Measurements from ENCODE around the gene TRAPPC5.
A peak's percentile ranks its signal among the peaks of the same experiment; 100 is the strongest.

The TRAPPC5 gene

DNA sequence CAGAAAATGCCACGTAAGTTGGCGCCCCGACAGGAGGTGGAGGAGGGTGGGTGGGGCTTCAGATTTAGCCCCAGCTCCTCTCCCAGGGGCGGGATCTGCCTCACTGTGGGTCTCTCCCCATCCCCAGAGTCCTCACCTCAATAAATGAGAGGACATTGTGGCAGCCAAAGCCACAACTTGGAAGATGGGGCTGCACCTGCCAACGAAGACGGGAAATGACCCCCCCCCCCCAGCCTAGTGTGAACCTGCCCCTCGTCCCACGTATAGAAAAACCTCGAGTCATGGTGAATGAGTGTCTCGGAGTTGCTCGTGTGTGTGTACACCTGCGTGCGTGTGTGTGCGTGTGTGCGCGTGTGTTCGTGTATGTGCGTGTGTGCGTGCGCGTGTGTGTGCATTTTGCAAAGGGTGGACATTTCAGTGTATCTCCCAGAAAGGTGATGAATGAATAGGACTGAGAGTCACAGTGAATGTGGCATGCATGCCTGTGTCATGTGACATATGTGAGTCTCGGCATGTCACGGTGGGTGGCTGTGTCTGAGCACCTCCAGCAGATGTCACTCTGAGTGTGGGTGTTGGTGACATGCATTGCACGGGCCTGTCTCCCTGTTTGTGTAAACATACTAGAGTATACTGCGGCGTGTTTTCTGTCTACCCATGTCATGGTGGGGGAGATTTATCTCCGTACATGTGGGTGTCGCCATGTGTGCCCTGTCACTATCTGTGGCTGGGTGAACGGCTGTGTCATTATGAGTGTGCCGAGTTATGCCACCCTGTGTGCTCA is 1.5 kb upstream of the TRAPPC5 start:
- Mint-ChIP-seq H3K36me3 (no peaks in the 10 kb centered on the region), H3K27ac (peak overlapping the region; percentile 85), H3K27me3 (peaks cover 8% of the 10 kb centered on the region), H3K9me3 (ENCODE audit: low read depth) (no peaks in the 10 kb centered on the region), H3K4me1 (ENCODE audit: low read depth) (peaks cover 50% of the 10 kb centered on the region), H3K4me3 (peak overlapping the region; percentile 90)

DNA sequence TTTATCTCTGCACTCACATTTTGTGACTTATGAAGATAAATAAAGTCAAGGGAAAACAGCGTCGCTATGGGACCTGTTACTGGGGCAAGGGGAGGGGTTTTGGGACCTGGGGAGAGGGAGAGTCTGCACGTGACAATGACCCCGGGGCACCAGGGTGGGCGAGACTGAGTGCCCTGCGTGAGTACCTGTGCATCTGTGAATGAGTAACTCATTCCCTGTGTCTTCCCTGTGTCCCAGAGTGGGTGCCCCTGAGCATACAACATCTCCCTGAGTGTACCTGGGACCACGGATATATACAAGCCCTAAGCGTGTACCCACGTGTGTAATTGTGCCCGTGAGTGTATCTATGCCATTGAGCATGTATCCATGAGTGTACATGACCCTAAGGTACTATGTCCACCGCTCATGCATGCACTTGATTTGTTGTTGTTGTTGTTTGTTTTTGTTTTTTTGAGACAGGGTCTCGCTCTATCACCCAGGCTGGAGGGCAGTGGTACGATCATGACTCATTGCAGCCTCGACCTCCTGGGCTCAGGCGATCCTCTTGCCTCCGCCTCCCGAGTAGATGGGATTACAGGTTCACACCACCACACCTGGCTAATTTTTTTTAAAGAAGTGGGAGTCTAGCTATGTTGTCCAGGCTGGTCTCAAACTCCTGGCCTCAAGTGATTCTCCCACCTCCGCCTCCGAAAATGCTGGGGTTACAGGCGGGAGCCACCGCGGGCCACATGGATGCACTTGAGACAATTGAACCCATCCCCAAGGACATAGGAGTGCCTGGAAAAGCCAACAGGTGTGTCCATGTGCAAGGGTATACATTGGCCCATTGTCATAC is 645 bp upstream of the TRAPPC5 start:
- peak overlapping the region; percentile 85 for H3K27ac Mint-ChIP-seq
- peaks cover 5% of the 10 kb centered on the region for H3K27me3 Mint-ChIP-seq
- H3K4me3 Mint-ChIP-seq, result peak overlapping the region; percentile 90
- H3K4me1 Mint-ChIP-seq (ENCODE audit: low read depth), result peaks cover 46% of the 10 kb centered on the region
- H3K9me3 Mint-ChIP-seq (ENCODE audit: low read depth), result no peaks in the 10 kb centered on the region
- no peaks in the 10 kb centered on the region for H3K36me3 Mint-ChIP-seq

DNA sequence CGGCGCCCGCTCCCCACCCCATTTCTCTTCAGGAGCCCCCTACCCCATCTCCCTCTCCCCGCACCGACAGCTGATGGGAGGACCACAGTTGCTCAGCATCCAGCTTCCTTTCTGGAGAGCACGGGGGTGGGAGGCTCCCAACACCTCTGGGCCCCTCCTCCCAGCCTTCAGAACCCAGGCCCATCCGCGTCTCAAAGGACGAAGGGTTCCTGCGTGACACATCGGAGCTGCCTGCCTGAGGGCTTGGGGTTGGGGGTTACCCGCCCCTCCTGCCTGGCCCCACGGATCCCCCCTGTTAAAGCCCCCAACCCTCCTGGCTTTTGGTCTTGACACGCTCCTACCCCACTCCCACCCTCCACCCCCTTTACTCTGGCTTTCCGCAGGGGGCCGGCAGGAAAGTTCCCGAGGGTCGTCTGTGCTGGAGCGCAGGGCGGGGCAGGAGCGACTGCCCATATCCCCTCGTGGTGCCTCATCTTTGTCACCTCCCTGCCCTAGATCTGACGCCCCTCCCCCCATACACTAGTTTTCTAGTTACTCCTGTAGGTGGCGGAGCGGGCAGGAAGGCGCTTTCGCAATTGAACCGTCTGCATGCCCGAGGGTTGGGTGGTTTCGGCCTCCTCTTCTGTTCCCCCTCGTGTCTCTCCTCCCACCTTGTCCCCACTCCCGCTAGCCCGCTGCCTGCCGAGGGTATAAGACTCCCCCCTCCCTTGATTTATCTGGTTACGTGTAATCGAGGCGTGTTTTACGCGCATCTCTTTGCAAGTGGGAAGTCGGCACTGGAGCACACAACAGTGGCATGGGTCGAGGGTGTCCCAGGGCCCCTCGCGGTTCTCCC is 924 bp downstream of the TRAPPC5 start:
- H3K36me3 Mint-ChIP-seq, result no peaks in the 10 kb centered on the region
- no peaks in the 10 kb centered on the region for H3K9me3 Mint-ChIP-seq (ENCODE audit: low read depth)
- peak overlapping the region; percentile 90 for H3K27ac Mint-ChIP-seq
- peak overlapping the region; percentile 90 for H3K4me3 Mint-ChIP-seq
- peaks cover 40% of the 10 kb centered on the region for H3K4me1 Mint-ChIP-seq (ENCODE audit: low read depth)
- H3K27me3 Mint-ChIP-seq, result peaks cover 4% of the 10 kb centered on the region

DNA sequence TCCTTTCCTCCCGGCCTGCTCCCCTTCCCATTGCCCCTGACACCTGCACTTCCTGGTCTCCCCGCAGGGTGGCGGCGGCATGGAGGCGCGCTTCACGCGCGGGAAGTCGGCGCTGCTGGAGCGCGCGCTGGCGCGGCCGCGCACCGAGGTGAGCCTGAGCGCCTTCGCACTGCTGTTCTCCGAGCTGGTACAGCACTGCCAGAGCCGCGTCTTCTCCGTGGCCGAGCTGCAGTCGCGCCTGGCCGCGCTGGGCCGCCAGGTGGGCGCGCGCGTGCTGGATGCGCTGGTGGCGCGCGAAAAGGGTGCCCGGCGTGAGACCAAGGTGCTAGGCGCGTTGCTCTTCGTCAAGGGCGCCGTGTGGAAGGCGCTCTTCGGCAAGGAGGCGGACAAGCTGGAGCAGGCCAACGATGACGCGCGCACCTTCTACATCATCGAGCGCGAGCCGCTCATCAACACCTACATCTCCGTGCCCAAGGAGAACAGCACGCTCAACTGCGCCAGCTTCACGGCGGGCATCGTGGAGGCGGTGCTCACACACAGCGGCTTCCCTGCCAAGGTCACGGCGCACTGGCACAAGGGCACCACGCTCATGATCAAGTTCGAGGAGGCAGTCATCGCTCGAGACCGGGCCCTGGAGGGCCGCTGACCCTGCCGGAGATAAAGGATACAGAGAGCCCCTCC is 1.7 kb downstream of the TRAPPC5 start:
- peaks cover 36% of the 10 kb centered on the region for H3K4me1 Mint-ChIP-seq (ENCODE audit: low read depth)
- H3K27me3 Mint-ChIP-seq, result peaks cover 2% of the 10 kb centered on the region
- peak overlapping the region; percentile 90 for H3K27ac Mint-ChIP-seq
- H3K4me3 Mint-ChIP-seq, result peak overlapping the region; percentile 90
- no peaks in the 10 kb centered on the region for H3K36me3 Mint-ChIP-seq
- no peaks in the 10 kb centered on the region for H3K9me3 Mint-ChIP-seq (ENCODE audit: low read depth)

DNA sequence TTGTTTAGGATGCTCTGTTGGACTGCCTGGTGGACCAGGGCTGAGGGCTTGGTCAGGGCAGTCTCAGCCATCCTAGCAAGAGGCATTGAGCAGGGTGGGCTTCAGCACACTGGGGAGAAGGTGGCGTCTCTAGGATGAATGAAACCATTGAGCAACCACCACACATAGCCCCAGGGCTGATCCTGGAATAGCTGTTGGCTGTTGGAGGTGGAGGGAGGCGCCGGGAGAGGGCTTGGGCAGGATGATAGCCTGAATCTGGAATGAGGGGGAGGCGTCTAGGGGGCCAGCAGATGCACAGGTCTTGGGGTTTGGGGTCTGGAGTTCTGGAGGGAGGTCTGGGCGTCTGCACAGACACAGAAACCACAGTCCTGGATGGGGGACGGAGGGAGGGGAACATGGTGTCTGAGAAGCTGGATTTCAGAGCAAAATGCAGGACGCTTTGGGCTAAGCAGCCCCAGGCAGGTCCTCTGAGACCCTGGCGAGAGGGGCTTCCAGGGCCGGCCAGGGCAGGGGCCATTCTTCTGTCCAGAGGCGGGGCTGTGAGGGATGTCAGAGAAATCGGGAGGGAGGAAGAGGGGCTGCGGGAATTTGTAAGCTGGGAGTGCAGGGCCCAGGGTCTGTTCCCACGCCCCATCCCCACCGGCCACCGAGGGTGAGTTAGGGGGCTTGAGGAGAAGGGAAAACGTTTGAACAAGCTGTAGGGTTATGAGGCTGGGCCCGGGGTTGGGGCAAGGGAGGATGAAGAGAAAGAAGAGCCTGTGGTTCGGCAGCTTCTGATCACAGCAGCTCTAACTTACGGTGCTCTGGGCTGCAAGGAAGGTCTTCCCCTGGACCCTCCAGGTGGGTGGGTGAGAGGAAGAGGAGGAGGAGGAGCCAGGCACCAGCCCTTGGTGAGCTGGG is 5.2 kb downstream of the TRAPPC5 start:
- Mint-ChIP-seq H3K36me3 (no peaks in the 10 kb centered on the region), H3K9me3 (ENCODE audit: low read depth) (no peaks in the 10 kb centered on the region), H3K27me3 (no peaks in the 10 kb centered on the region), H3K4me3 (no peak overlapping the region), H3K27ac (peak overlapping the region; percentile 61), H3K4me1 (ENCODE audit: low read depth) (peaks cover 13% of the 10 kb centered on the region)

DNA sequence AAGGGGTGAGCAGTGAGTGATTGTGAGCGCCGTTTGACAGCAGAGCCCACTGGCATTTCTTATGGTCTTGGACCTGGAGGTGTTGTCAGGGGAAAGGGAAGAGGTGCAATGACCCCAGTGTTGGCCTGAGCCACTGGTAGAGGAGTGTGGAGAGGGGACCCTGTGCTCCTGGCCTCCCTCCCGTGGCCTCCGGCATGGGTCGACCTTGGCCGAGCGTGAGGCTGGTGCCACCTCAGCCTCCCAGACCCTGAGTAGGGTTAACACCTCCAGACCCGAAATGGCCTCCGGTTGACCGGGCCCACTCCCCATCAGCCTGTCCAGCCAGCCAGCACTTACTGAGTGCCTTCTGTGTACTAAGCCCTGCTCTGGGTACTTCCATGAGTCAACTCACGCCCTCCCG is 6.5 kb downstream of the TRAPPC5 start:
- peaks cover 9% of the 10 kb centered on the region for H3K4me1 Mint-ChIP-seq (ENCODE audit: low read depth)
- no peaks in the 10 kb centered on the region for H3K27me3 Mint-ChIP-seq
- H3K4me3 Mint-ChIP-seq, result no peak overlapping the region
- H3K27ac Mint-ChIP-seq, result no peak overlapping the region
- H3K36me3 Mint-ChIP-seq, result no peaks in the 10 kb centered on the region
- H3K9me3 Mint-ChIP-seq (ENCODE audit: low read depth), result no peaks in the 10 kb centered on the region

DNA sequence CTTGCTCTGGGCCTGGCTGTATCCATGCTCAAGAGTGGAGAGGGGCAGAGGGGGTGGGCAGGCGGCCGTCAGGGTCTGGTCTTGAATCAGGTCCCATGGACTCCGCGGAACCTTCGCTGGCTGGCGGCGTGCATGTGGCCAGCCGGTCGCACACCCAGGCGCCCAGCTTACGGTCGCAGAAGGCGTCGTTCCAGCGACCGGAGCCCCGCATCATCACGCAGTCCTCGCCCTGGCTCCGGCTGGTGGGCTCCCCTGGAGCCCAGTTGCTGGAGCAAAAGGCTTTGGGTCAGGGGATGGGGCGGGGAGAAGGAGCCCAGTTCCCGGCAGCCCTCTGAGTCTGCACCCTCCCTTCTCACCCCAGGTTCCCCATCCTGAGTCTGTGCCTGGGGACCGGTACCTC is 8.5 kb downstream of the TRAPPC5 start:
- H3K9me3 Mint-ChIP-seq (ENCODE audit: low read depth), result no peaks in the 10 kb centered on the region
- H3K4me1 Mint-ChIP-seq (ENCODE audit: low read depth), result peaks cover 6% of the 10 kb centered on the region
- no peaks in the 10 kb centered on the region for H3K36me3 Mint-ChIP-seq
- H3K4me3 Mint-ChIP-seq, result no peak overlapping the region
- H3K27me3 Mint-ChIP-seq, result no peaks in the 10 kb centered on the region
- H3K27ac Mint-ChIP-seq, result no peak overlapping the region

DNA sequence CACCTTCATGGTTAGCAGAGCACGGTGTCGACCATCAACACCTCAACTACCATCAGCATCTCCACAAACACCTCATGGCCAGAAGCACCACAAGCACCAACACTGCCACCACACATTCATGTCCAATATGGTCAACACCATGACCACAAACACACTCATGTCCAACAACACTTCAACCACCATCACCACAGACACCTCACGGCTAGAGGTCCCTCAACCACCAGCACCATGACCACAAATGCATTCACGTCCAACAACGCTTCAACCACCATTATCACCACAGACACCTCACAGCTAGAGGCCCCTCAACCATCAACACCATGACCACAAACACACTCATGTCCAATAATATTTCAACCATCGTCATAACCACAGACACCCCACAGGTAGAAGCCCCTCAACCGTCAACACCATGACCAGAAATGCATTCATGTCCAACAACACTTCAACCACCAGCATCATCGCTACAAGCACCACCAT is 10.2 kb downstream of the TRAPPC5 start:
- Mint-ChIP-seq H3K4me1 (ENCODE audit: low read depth) (peaks cover 5% of the 10 kb centered on the region), H3K9me3 (ENCODE audit: low read depth) (no peaks in the 10 kb centered on the region), H3K27ac (no peak overlapping the region), H3K36me3 (no peaks in the 10 kb centered on the region), H3K4me3 (no peak overlapping the region), H3K27me3 (no peaks in the 10 kb centered on the region)

DNA sequence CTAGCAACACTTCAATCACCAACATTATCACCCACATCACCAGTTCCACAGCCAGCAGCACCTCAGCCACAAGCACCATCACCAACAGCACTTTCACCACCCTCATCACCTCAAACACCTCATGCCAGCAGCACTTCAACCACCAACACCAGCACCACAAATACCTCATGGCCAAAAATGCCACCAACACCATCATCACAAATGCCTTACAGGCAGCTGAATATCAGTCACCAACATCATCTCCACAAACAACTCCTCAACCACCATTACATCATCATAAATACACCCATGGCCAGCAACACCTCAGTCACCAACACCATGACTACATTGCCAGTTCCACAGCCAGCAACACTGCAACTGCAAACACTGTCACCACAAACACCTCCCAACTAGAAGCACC is 10.9 kb downstream of the TRAPPC5 start:
- Mint-ChIP-seq H3K36me3 (no peaks in the 10 kb centered on the region), H3K4me3 (no peak overlapping the region), H3K27ac (no peak overlapping the region), H3K4me1 (ENCODE audit: low read depth) (peaks cover 5% of the 10 kb centered on the region), H3K9me3 (ENCODE audit: low read depth) (no peaks in the 10 kb centered on the region), H3K27me3 (no peaks in the 10 kb centered on the region)

DNA sequence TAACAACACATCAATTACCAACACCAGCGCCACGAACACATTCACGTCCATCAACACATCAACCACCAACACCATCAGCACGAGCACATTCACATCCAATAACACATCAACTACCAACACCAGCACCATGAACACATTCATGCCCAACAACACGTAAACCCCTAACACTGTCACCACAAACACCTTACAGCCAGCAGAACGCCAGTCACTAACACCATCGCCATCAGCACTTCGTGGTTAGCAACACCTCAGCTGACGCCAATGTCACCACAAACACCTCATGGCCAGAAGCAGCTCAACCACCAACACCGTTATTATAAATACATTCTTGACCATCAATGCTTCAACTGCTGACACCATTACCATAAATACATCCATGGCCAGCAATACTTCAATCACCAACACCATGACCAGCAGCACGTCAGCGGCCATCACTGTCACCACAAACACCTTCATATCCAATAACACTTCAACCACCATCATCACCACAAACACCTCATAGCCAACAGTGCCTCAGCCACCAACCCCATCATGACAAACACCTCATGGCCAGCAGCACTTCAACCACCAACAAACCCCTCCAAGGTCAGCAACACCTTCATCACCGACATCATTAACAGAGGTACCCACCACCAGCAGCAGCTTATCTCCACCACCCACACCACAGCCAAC is 11.9 kb downstream of the TRAPPC5 start:
- Mint-ChIP-seq H3K27ac (no peak overlapping the region), H3K4me3 (no peak overlapping the region), H3K36me3 (no peaks in the 10 kb centered on the region), H3K27me3 (no peaks in the 10 kb centered on the region), H3K4me1 (ENCODE audit: low read depth) (peaks cover 5% of the 10 kb centered on the region), H3K9me3 (ENCODE audit: low read depth) (no peaks in the 10 kb centered on the region)

DNA sequence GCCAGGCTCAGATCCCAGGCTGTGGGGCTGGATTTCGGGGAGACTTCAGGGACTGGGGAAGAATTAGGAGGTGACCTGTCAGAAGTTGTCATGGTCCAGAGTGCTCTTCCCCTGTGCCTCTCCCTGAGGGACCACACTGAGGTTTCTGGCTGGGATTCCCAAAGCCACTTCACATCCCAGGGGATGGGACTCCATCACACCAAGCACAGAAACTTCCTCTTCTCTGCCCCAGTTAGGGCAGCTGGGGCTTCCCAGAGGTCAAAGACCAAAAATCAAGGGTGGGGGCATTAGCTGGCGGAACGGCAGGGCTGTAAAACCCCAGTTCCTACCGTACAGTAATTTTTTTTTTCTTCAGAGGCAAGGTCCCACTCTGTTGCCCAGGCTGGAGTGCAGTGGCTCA is 13.9 kb downstream of the TRAPPC5 start:
- H3K4me1 Mint-ChIP-seq (ENCODE audit: low read depth), result peaks cover 13% of the 10 kb centered on the region
- no peaks in the 10 kb centered on the region for H3K27me3 Mint-ChIP-seq
- no peak overlapping the region for H3K27ac Mint-ChIP-seq
- no peaks in the 10 kb centered on the region for H3K36me3 Mint-ChIP-seq
- no peaks in the 10 kb centered on the region for H3K9me3 Mint-ChIP-seq (ENCODE audit: low read depth)
- H3K4me3 Mint-ChIP-seq, result no peak overlapping the region

DNA sequence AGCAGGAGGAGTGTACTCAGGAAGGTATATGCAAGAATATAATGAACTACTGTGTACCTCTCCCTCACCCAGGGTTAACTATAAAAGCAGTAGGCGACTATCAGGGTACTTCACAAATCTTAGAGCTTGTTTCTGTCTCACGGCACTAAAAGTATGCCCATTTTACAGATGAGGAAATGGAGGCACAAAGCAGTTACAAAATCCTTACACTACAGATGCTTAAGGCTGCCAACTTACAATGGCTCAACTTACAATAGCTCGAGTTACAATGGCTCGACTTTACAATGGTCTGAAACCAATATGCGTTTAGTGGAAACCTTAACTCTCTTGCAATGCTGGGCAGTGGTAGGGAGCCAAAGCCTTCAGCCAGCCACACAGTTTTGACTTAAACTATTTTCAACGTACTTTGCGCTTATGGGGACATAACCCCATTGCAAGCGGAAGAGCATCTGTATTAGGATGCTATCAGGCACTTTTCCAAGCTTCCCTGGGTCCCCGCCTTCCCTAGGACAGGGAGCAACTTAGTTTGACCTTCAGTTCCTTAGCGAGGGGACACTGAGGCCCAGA is 17.2 kb downstream of the TRAPPC5 start:
- H3K27me3 Mint-ChIP-seq, result no peaks in the 10 kb centered on the region
- H3K36me3 Mint-ChIP-seq, result no peaks in the 10 kb centered on the region
- no peak overlapping the region for H3K4me3 Mint-ChIP-seq
- peaks cover 25% of the 10 kb centered on the region for H3K4me1 Mint-ChIP-seq (ENCODE audit: low read depth)
- no peak overlapping the region for H3K27ac Mint-ChIP-seq
- H3K9me3 Mint-ChIP-seq (ENCODE audit: low read depth), result no peaks in the 10 kb centered on the region

DNA sequence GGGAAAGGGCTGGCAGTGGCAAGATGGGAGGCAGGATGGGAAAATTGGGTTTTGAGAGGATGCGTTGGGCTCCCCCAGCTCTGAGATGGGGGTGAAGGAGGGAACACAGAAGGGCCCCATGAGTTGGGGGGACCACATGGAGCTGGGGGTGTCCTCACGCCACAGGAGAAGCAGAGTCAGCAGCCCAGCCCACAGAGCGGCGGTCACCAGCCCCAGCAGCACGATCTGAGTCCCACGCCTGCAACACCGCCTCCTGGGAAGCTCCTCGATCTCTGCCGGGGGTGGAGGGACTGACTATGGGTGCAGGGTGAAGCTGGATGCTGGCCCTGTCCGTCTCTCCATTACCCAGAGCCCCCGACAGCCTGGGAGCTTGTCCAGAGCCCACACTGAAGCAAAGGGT is 17.9 kb downstream of the TRAPPC5 start:
- H3K9me3 Mint-ChIP-seq (ENCODE audit: low read depth), result no peaks in the 10 kb centered on the region
- peaks cover 25% of the 10 kb centered on the region for H3K4me1 Mint-ChIP-seq (ENCODE audit: low read depth)
- no peaks in the 10 kb centered on the region for H3K27me3 Mint-ChIP-seq
- no peak overlapping the region for H3K27ac Mint-ChIP-seq
- H3K4me3 Mint-ChIP-seq, result peak overlapping the region; percentile 81
- no peaks in the 10 kb centered on the region for H3K36me3 Mint-ChIP-seq
